ENCODE results near the gene OAS3. TPM values are rescaled to one million over a fixed set of nuclear protein-coding genes. Genes with fewer than 3 reads are reported as not detected.

The OAS3 gene
- total and polyA plus RNA-seq, 2 experiments from 2014 or later, result 0.22 to 0.35 TPM

GRCh38 chr12:112938751-112939150 is 477 bp downstream of the OAS3 start:
- in situ Hi-C loops (cut with MboI), result no loop called here
- Histone ChIP-seq H3K4me3 (peak overlapping the region; percentile 77), H3K9me2 (ENCODE audit: insufficient read depth) (no peaks in the 10 kb centered on the region), H3K79me2 (ENCODE audit: insufficient read depth) (no peaks in the 10 kb centered on the region), H3K4me2 (ENCODE audit: unreplicated experiment) (peak overlapping the region; percentile 80), H3K4me1 (ENCODE audit: insufficient read depth) (no peaks in the 10 kb centered on the region), H3F3A (ENCODE audit: insufficient read depth) (peaks cover 6% of the 10 kb centered on the region; the same call in 1 of the 2 replicates), H3K27ac (no peak overlapping the region), H3K9me3 (ENCODE audit: low read depth) (no peaks in the 10 kb centered on the region), H3K9ac (peak overlapping the region; percentile 57), H4K20me1 (ENCODE audit: insufficient read depth) (no peaks in the 10 kb centered on the region), H2AFZ (peak overlapping the region; percentile 86), H3K27me3 (replicated peaks; ENCODE audit: insufficient read depth) (no peaks in the 10 kb centered on the region), H3K36me3 (ENCODE audit: low read depth) (no peaks in the 10 kb centered on the region)
- WGBS, 2 experiments (ENCODE audit: low coverage in 1 of 2, low lambda C conversion rate in 2 of 2, missing lambda C conversion rate in 2 of 2), result 9 to 13% methylated on average over 11 of the region's 11 CpGs
- TF ChIP-seq EZH2phosphoT487 (IDR thresholded peaks at IDR 0.05; ENCODE audit: insufficient read depth, low read depth), result no peak
- TF ChIP-seq EZH2 (IDR thresholded peaks at IDR 0.05; ENCODE audit: insufficient read depth, poor library complexity, severe bottlenecking), result no peak
- peak; percentile 16 for DNase-seq

- no peak overlapping the region for H3K9ac ChIP-seq
- H3K27ac ChIP-seq, result no peak overlapping the region
- no peak overlapping the region for H3K4me2 ChIP-seq (ENCODE audit: unreplicated experiment)
- peaks cover 6% of the 10 kb centered on the region; the same call in 1 of the 2 replicates for H3F3A ChIP-seq (ENCODE audit: insufficient read depth)
- no peak for TF ChIP-seq EZH2phosphoT487 (IDR thresholded peaks at IDR 0.05; ENCODE audit: insufficient read depth, low read depth)
- TF ChIP-seq EZH2 (IDR thresholded peaks at IDR 0.05; ENCODE audit: insufficient read depth, poor library complexity, severe bottlenecking), result no peak
- H3K79me2 ChIP-seq (ENCODE audit: insufficient read depth), result no peaks in the 10 kb centered on the region
- no peaks in the 10 kb centered on the region for H3K36me3 ChIP-seq (ENCODE audit: low read depth)
- WGBS, 2 experiments (ENCODE audit: low coverage in 1 of 2, low lambda C conversion rate in 2 of 2, missing lambda C conversion rate in 2 of 2), result 38 to 49% methylated on average over 7 of the region's 7 CpGs
- H3K4me3 ChIP-seq, result no peak overlapping the region
- H4K20me1 ChIP-seq (ENCODE audit: insufficient read depth), result no peaks in the 10 kb centered on the region
- in situ Hi-C loops (cut with MboI), result no loop called here
- no peaks in the 10 kb centered on the region for H3K4me1 ChIP-seq (ENCODE audit: insufficient read depth)
- no peak for DNase-seq
- no peaks in the 10 kb centered on the region for H3K9me2 ChIP-seq (ENCODE audit: insufficient read depth)
- H2AFZ ChIP-seq, result no peak overlapping the region
- no peaks in the 10 kb centered on the region for H3K9me3 ChIP-seq (ENCODE audit: low read depth)
- H3K27me3 ChIP-seq (replicated peaks; ENCODE audit: insufficient read depth), result no peaks in the 10 kb centered on the region
These were observed 1.6 kb downstream of the OAS3 start for GRCh38 chr12:112939761-112940381.

GRCh38 chr12:112941528-112942335 is 3.5 kb downstream of the OAS3 start:
- Histone ChIP-seq H3F3A (ENCODE audit: insufficient read depth) (peaks cover 6% of the 10 kb centered on the region; the same call in 1 of the 2 replicates), H4K20me1 (ENCODE audit: insufficient read depth) (no peaks in the 10 kb centered on the region), H3K4me1 (ENCODE audit: insufficient read depth) (no peaks in the 10 kb centered on the region), H3K4me3 (no peak overlapping the region), H3K27ac (no peak overlapping the region), H3K9me3 (ENCODE audit: low read depth) (no peaks in the 10 kb centered on the region), H3K9ac (no peak overlapping the region), H3K9me2 (ENCODE audit: insufficient read depth) (no peaks in the 10 kb centered on the region), H3K79me2 (ENCODE audit: insufficient read depth) (no peaks in the 10 kb centered on the region), H3K4me2 (ENCODE audit: unreplicated experiment) (no peak overlapping the region), H3K36me3 (ENCODE audit: low read depth) (no peaks in the 10 kb centered on the region), H3K27me3 (replicated peaks; ENCODE audit: insufficient read depth) (no peaks in the 10 kb centered on the region), H2AFZ (no peak overlapping the region)
- in situ Hi-C loops (cut with MboI), result no loop called here
- TF ChIP-seq EZH2 (IDR thresholded peaks at IDR 0.05; ENCODE audit: insufficient read depth, poor library complexity, severe bottlenecking), result no peak
- TF ChIP-seq EZH2phosphoT487 (IDR thresholded peaks at IDR 0.05; ENCODE audit: insufficient read depth, low read depth), result no peak
- 86 to 90% methylated on average over 16 of the region's 16 CpGs for WGBS, 2 experiments (ENCODE audit: low coverage in 1 of 2, low lambda C conversion rate in 2 of 2, missing lambda C conversion rate in 2 of 2)
- DNase-seq, result no peak

DNA sequence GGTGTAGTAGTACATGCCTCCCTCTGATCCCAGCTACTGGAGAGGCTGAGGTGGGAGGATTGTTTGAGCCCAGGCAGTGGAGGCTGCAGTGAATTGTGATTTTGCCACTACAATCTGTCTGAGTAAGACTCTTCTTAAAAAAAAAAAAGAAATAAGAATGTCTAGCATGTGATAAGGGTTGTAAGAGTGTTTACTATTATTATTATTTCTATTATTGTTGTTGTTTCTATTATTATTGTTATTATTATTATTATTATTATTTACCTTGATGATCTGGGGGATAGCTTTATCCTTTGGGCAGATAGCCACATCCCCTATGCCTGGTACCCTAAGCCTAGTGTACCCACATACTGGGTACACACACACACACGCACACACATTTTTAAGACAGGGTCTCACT is 4.3 kb downstream of the OAS3 start:
- Histone ChIP-seq H3K4me1 (ENCODE audit: insufficient read depth) (no peaks in the 10 kb centered on the region), H3F3A (ENCODE audit: insufficient read depth) (peaks cover 4% of the 10 kb centered on the region; the same call in 1 of the 2 replicates), H4K20me1 (ENCODE audit: insufficient read depth) (no peaks in the 10 kb centered on the region), H3K9ac (no peak overlapping the region), H2AFZ (no peak overlapping the region), H3K9me2 (ENCODE audit: insufficient read depth) (no peaks in the 10 kb centered on the region), H3K36me3 (ENCODE audit: low read depth) (no peaks in the 10 kb centered on the region), H3K27ac (no peak overlapping the region), H3K4me3 (no peak overlapping the region), H3K9me3 (ENCODE audit: low read depth) (no peaks in the 10 kb centered on the region), H3K27me3 (replicated peaks; ENCODE audit: insufficient read depth) (no peaks in the 10 kb centered on the region), H3K79me2 (ENCODE audit: insufficient read depth) (no peaks in the 10 kb centered on the region), H3K4me2 (ENCODE audit: unreplicated experiment) (no peak overlapping the region)
- in situ Hi-C loops (cut with MboI), result no loop called here
- 96 to 100% methylated on average over 1 of the region's 1 CpG for WGBS, 2 experiments (ENCODE audit: low coverage in 1 of 2, low lambda C conversion rate in 2 of 2, missing lambda C conversion rate in 2 of 2)
- TF ChIP-seq EZH2 (IDR thresholded peaks at IDR 0.05; ENCODE audit: insufficient read depth, poor library complexity, severe bottlenecking), result no peak
- no peak for TF ChIP-seq EZH2phosphoT487 (IDR thresholded peaks at IDR 0.05; ENCODE audit: insufficient read depth, low read depth)
- no peak for DNase-seq

All from GM23248 (cell line).